Stimulated activated CD4-positive, alpha-beta T cell treated with anti-CD3 and anti-CD28 coated beads, Interleukin-2, amount 100 ng/mL, for 48 hours (primary cell): Measurements from ENCODE around the gene NSF.
"Not testable (repeated sequence)": the region's sequence is repeated elsewhere in the genome, so short reads cannot be mapped to it uniquely, and the experiment has no call there.

ENCODE experiments used
- DNase-seq, 2 donors: peaks; one replicate each; pipeline ENCODE4 v3.0.0-alpha.2; 2020

Gene NSF

GRCh38 chr17:46632146-46632545 is 41.7 kb downstream of the NSF start:
- DNase-seq: not testable (repeated sequence)

- not testable (repeated sequence) for DNase-seq
Observed at GRCh38 chr17:46634844-46635243, 44.4 kb downstream of the NSF start.

- DNase-seq: not testable (repeated sequence)
Observed at GRCh38 chr17:46641861-46642656, 51.6 kb downstream of the NSF start.

- not testable (repeated sequence) for DNase-seq
Observed at GRCh38 chr17:46647251-46647650, 56.8 kb downstream of the NSF start.

GRCh38 chr17:46647688-46648278 is 57.3 kb downstream of the NSF start:
- DNase-seq: not testable (repeated sequence)

GRCh38 chr17:46649246-46649645 is 58.8 kb downstream of the NSF start:
- DNase-seq: not testable (repeated sequence)

GRCh38 chr17:46652024-46652643 is 61.7 kb downstream of the NSF start:
- not testable (repeated sequence) for DNase-seq

- not testable (repeated sequence) for DNase-seq
Observed at GRCh38 chr17:46658235-46658634, 67.8 kb downstream of the NSF start.

- DNase-seq: not testable (repeated sequence)
Observed at GRCh38 chr17:46659702-46660101, 69.2 kb downstream of the NSF start.

GRCh38 chr17:46663123-46663522 is 72.7 kb downstream of the NSF start:
- not testable (repeated sequence) for DNase-seq

- not testable (repeated sequence) for DNase-seq
Observed at GRCh38 chr17:46663552-46663951, 73.1 kb downstream of the NSF start.

- DNase-seq: not testable (repeated sequence)
Observed at GRCh38 chr17:46665969-46666368, 75.5 kb downstream of the NSF start.

GRCh38 chr17:46670789-46671188 is 80.3 kb downstream of the NSF start:
- not testable (repeated sequence) for DNase-seq

- not testable (repeated sequence) for DNase-seq
Observed at GRCh38 chr17:46672777-46673176, 82.3 kb downstream of the NSF start.

GRCh38 chr17:46677819-46678218 is 87.3 kb downstream of the NSF start:
- DNase-seq: not testable (repeated sequence)

GRCh38 chr17:46683653-46684052 is 93.2 kb downstream of the NSF start:
- not testable (repeated sequence) for DNase-seq

- DNase-seq: not testable (repeated sequence)
Observed at GRCh38 chr17:46685284-46685683, 94.8 kb downstream of the NSF start.

- DNase-seq: not testable (repeated sequence)
Observed at GRCh38 chr17:46692196-46692595, 101.7 kb downstream of the NSF start.

GRCh38 chr17:46693283-46693682 is 102.8 kb downstream of the NSF start:
- not testable (repeated sequence) for DNase-seq

GRCh38 chr17:46696522-46696921 is 106.1 kb downstream of the NSF start:
- DNase-seq: not testable (repeated sequence)

GRCh38 chr17:46699014-46699413 is 108.5 kb downstream of the NSF start:
- DNase-seq: not testable (repeated sequence)

GRCh38 chr17:46717999-46718398 is 127.5 kb downstream of the NSF start:
- no peak for DNase-seq

GRCh38 chr17:46719891-46720290 is 129.4 kb downstream of the NSF start:
- no peak for DNase-seq

GRCh38 chr17:46720408-46720807 is 129.9 kb downstream of the NSF start:
- DNase-seq: no peak
